ENCODE data around the gene BRME1.

The BRME1 gene

DNA sequence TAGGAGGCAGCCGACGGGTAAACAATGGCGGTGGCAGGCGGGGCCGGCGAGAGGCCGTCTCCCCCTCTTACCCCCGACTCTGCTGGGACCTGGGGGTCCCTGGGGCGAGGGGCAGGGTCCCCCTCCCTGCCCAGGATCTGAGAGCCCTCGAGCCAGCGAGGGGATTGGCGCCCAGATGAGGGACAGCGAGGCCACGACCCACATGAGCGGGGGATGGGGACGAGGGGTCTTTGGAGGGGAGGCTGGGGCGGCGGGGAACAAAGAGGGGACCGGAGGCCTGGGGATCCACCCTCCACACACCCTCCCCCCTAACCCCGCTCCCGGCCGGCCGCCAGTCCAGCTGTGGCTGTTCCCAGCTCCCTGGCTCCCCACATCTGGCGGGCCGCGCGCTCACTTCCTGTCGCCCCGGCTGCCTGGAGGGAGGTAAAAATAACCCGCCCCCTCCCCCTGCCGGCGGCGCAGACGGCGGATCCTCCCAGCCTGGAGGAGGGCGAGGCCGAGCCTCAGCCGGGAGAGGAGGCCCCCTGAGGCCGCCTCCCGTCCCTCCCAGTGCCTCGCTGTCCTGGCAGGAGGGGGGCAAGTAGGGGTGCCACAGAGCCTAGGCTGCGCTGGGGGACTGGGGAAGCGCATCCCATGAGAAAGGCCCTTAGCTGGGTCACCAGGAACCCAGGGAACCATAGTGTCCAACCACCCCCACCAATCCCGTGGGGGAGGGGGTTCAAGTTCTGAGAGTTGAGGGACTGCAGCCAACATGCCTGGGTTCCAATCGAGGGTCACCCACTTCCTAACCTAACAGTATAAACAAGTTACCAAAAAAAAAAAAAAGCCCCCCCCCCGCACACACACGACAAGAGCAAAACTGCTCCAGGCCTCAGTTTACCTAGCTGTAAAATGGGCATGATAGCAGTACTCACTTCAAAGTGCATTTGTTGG is 58.2 kb downstream of the BRME1 start:
- TF ChIP-seq CTCF (conservative IDR thresholded peaks at IDR 0.05; ENCODE audit: low read depth, low read length) = no peak
- H3K9ac ChIP-seq = peak overlapping the region; percentile 97
- H3K36me3 ChIP-seq (ENCODE audit: insufficient read depth) = no peaks in the 10 kb centered on the region
- H3K4me2 ChIP-seq = peak overlapping the region; percentile 87
- no peaks in the 10 kb centered on the region for H3K27me3 ChIP-seq (ENCODE audit: insufficient read depth, low read depth)
- H4K20me1 ChIP-seq (ENCODE audit: insufficient read depth) = no peaks in the 10 kb centered on the region
- no peak overlapping the region for H3K4me3 ChIP-seq (IDR thresholded peaks at IDR 0.05; ENCODE audit: insufficient read depth, low read depth, low read length)
- peak overlapping the region; percentile 100 for H3K27ac ChIP-seq
- H3K4me1 ChIP-seq (ENCODE audit: low read depth, poor library complexity, severe bottlenecking) = peaks cover 52% of the 10 kb centered on the region
- H3K79me2 ChIP-seq (ENCODE audit: insufficient read depth, low read depth) = no peaks in the 10 kb centered on the region
- peak overlapping the region; percentile 63; the same call in 1 of the 2 replicates for H2AFZ ChIP-seq (ENCODE audit: low read depth)

- Histone ChIP-seq H3K4me1 (ENCODE audit: low read depth, poor library complexity, severe bottlenecking) (peaks cover 52% of the 10 kb centered on the region), H3K27me3 (ENCODE audit: insufficient read depth, low read depth) (no peaks in the 10 kb centered on the region), H3K4me2 (peak overlapping the region; percentile 87), H3K36me3 (ENCODE audit: insufficient read depth) (no peaks in the 10 kb centered on the region), H3K4me3 (IDR thresholded peaks at IDR 0.05; ENCODE audit: insufficient read depth, low read depth, low read length) (no peak overlapping the region), H3K79me2 (ENCODE audit: insufficient read depth, low read depth) (peaks cover 5% of the 10 kb centered on the region; the same call in 1 of the 2 replicates), H2AFZ (ENCODE audit: low read depth) (peak overlapping the region; percentile 63), H3K27ac (peak overlapping the region; percentile 100), H4K20me1 (ENCODE audit: insufficient read depth) (no peaks in the 10 kb centered on the region), H3K9ac (peak overlapping the region; percentile 97)
- TF ChIP-seq CTCF (conservative IDR thresholded peaks at IDR 0.05; ENCODE audit: low read depth, low read length) = no peak
These were observed 59.1 kb downstream of the BRME1 start for GRCh38 chr19:13846557-13847406.

DNA sequence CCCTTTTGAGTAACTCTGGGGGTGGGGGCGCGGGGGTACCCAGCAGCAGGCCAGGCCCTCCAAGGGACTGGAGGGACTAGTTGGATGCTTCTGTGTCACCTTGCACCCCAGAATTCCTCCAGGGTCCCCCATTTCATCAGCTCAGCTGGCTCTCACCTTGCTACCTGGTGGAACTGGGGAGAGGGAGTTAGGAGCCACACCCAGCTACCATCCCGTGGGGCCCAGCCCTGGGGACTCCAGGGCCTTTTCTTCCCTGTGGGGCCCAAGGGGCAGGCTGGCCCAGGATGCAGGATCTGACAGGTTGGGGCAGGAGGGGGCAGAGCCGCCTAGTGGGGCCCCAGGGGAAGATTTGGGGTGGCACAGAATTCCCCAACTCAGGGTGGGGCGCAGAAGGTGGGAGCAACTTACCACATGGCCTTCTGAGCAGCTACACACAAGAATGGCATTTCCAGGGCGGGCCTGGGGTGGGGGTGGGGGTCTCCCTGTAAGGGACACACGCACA is 61.7 kb downstream of the BRME1 start:
- Histone ChIP-seq H3K79me2 (ENCODE audit: insufficient read depth, low read depth) (peaks cover 21% of the 10 kb centered on the region), H3K27ac (no peak overlapping the region), H3K4me1 (ENCODE audit: low read depth, poor library complexity, severe bottlenecking) (peaks cover 52% of the 10 kb centered on the region), H4K20me1 (ENCODE audit: insufficient read depth) (no peaks in the 10 kb centered on the region), H3K4me3 (IDR thresholded peaks at IDR 0.05; ENCODE audit: insufficient read depth, low read depth, low read length) (no peak overlapping the region), H3K27me3 (ENCODE audit: insufficient read depth, low read depth) (no peaks in the 10 kb centered on the region), H2AFZ (ENCODE audit: low read depth) (no peak overlapping the region), H3K9ac (no peak overlapping the region), H3K4me2 (no peak overlapping the region), H3K36me3 (ENCODE audit: insufficient read depth) (no peaks in the 10 kb centered on the region)
- no peak for TF ChIP-seq CTCF (conservative IDR thresholded peaks at IDR 0.05; ENCODE audit: low read depth, low read length)

- Histone ChIP-seq H3K79me2 (ENCODE audit: insufficient read depth, low read depth) (peaks cover 26% of the 10 kb centered on the region), H3K36me3 (ENCODE audit: insufficient read depth) (no peaks in the 10 kb centered on the region), H2AFZ (ENCODE audit: low read depth) (peak overlapping the region; percentile 63), H4K20me1 (ENCODE audit: insufficient read depth) (no peaks in the 10 kb centered on the region), H3K27ac (peak overlapping the region; percentile 38; the same call in 1 of the 2 replicates), H3K9ac (peak overlapping the region; percentile 77), H3K4me2 (peak overlapping the region; percentile 95), H3K4me3 (IDR thresholded peaks at IDR 0.05; ENCODE audit: insufficient read depth, low read depth, low read length) (no peak overlapping the region), H3K27me3 (ENCODE audit: insufficient read depth, low read depth) (no peaks in the 10 kb centered on the region), H3K4me1 (ENCODE audit: low read depth, poor library complexity, severe bottlenecking) (peaks cover 56% of the 10 kb centered on the region)
- no peak for TF ChIP-seq CTCF (conservative IDR thresholded peaks at IDR 0.05; ENCODE audit: low read depth, low read length)
These were observed 62.6 kb downstream of the BRME1 start for GRCh38 chr19:13843104-13843921.

Data from KMS-11 (cell line).